GM12892 (cell line): ENCODE measurements around the gene NAE1.

Experiments used
- POLR2AphosphoS5 ChIP-seq: IDR thresholded peaks from 2 replicates; pipeline ENCODE4 v1.6.1; 2011; ENCODE audit warnings: low read depth, low read length, control low read depth
- TAF1 ChIP-seq: IDR thresholded peaks from 2 replicates; pipeline ENCODE4 v1.6.1; 2011; ENCODE audit warnings: low read depth, mild to moderate bottlenecking, control low read depth, low read length, borderline replicate concordance

DNA sequence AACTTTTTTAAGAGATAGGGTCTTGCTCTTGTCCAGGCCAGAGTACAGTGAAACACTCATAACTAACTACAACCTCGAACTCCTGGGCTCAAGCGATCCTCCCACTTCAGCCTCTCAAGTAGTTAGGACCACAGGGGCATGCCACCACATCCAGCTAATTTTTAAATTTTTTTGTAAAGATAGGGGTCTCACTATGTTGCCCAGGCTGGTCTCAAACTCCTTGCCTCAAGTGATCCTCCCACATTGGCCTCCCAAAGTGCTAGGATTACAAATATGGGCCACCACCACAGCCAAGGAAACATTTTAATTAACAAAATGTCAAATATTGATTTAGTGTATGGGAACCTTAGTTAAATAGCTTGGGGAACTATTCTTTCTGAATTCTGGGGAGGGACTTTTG is 76.6 kb downstream of the NAE1 start:
- TF ChIP-seq POLR2AphosphoS5 (no peak), TAF1 (no peak)
